GM12801 (cell line): ENCODE results near the gene DFFB.

Experiments used
- TF ChIP-seq, protein P1 (sequence below): IDR thresholded peaks from one replicate; pipeline ENCODE4 v1.5.1; 2011; ENCODE audit warnings: control low read depth; ENCODE audit not compliant: insufficient read length; ENCODE audit errors: extremely low read depth

DFFB gene

DNA sequence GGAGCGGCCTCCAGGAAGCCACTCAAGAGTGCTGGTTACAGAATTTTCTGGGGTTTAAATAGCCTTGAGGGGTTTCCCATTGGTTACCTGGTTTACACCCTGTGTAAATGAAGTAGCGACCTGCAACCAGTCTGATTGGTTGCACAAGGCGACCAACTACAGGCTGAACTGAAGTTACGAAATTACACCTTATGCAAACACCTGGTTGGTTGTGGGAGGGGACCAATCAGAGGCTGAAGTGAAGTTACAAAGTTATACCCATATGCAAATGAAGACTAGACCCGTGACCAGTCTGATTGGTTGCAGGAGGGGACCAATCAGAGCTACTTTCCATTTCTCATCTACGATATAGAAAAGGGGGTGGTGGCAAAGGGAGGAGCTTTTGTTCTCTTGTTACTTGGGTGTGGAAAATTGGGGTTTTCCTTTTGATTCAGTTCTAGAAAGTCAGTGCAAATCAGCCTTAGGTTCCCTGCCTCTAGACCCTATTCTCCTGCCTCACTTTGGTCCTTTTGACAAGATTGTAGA, 65.0 kb downstream of the DFFB start:
- TF ChIP-seq, protein P1, sequence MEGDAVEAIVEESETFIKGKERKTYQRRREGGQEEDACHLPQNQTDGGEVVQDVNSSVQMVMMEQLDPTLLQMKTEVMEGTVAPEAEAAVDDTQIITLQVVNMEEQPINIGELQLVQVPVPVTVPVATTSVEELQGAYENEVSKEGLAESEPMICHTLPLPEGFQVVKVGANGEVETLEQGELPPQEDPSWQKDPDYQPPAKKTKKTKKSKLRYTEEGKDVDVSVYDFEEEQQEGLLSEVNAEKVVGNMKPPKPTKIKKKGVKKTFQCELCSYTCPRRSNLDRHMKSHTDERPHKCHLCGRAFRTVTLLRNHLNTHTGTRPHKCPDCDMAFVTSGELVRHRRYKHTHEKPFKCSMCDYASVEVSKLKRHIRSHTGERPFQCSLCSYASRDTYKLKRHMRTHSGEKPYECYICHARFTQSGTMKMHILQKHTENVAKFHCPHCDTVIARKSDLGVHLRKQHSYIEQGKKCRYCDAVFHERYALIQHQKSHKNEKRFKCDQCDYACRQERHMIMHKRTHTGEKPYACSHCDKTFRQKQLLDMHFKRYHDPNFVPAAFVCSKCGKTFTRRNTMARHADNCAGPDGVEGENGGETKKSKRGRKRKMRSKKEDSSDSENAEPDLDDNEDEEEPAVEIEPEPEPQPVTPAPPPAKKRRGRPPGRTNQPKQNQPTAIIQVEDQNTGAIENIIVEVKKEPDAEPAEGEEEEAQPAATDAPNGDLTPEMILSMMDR = no peak

DNA sequence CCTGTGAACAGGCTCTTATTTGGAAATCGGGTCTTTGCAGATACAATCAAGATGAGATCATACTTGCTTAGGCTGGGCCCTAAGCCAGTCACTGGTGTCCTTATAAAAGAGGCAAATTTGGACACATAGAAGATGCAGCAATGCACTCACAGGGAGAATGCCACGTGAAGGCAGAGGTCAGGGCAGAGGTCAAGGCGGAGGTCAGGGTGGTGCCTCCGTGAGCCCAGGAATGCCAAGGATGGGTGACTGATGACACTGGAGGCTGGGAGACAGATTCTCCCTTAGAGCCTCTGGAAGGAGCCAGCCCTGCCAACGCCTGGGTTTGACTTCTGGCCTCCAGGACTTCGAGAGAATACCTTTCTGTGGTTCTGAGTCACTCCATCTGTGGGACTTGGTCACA, 65.6 kb downstream of the DFFB start:
- TF ChIP-seq, protein P1 = no peak

DNA sequence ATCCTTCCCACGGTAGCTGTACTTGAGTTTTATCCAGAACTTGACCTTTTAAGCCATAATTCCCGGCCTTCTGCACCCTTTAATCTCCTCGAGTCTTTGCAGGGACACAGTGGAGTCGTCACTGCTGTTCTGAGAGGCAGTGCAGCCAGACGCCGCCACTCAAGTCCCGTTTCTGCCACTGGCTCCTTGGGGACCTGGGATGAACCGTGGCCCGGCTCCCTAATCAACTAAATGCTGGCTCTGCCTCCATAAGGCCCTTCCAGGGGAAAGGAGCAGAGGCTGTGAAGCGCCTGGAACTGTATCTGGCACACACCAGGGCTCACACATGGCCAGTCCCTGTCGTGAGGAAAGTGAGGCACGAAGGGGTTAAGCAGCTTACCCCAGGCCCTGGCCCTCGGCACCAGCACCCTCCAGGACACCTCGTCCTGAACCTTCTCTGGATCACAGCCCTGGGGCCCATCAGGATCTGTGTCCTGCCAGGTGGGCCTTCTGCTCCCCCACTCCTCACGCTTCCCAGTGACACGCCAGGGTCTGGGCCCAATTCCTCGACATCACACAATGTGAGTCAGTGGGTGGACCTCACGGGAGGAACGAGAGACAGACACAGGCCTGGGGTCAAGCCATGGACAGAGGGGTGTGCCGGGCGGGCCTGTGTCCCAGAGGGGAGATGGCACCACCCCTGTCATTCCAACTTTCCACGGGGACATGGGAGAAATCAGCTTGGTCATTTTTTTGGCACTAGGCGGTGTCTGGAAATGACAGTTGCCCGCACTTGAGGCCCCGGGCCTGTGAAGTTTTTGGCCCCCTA, 66.3 kb downstream of the DFFB start:
- TF ChIP-seq, protein P1 = no peak

DNA sequence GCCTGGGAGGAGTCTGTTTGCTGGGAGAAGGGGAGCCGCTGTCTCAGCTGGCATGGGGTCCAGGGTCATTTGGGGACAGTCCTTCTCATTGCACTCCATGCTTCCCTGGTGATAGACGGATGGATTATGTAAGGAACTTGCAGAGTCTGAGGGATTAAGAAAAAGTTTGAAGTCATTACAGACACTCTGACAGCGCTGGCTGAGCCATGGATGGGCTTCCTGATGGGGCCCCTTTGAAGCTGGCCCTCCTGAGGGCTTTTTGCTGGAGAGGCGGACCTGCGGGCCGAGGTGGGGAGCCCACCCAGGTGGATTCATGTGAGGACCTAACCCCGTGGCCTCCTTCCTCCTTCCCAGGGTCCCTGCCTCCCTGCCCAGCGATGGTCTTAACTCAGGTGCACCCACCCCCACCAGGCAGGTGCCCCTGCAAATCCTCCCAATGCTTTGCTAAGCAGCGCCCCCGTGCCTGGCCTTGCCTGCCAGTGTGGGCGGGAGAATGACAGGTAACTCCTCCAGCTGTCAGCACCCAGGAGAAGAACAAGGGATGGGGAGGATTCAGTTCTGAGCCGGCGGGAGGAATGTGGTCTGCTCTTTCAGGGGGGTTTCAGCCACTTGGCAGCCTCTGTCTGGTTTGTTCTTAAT, 67.0 kb downstream of the DFFB start:
- TF ChIP-seq, protein P1 = no peak

DNA sequence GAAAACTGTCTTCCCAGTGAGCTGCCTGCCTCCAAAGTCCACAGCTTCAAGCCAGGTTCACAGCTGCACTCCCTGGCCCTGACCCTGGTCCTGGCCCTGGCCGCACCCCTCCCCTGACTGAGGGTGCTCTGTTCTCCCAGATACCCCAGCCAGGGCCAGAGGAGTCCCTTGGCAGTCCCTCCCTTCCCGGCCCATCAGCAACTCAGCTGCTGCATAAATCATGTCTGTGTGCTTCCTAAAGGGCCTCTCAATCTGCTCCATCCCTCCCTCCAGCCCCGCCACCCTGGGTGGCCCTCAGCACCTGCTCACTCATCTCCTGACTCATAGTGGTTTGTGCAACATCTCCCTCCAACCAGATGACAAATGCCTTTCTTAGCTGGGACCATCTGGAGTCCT, 67.5 kb downstream of the DFFB start:
- TF ChIP-seq, protein P1 = no peak

DNA sequence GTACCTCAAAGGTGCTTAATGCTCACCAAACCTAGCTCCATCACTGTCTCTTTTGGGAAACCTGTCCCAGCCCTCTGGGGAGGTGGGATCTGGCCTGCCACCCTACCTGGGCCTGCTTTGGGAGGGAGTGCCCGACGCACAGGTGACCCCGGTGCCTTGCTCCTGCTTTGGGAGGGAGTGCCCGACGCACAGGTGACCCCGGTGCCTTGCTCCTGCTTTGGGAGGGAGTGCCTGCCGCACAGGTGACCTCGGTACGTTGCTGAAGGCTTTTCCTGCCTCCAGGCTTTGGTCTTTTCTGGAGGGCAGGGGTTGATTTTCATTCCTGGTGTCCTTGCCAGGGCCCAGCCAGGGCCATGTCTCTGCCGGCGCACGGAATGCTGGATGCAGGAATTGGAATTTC, 68.0 kb downstream of the DFFB start:
- TF ChIP-seq, protein P1 = no peak

DNA sequence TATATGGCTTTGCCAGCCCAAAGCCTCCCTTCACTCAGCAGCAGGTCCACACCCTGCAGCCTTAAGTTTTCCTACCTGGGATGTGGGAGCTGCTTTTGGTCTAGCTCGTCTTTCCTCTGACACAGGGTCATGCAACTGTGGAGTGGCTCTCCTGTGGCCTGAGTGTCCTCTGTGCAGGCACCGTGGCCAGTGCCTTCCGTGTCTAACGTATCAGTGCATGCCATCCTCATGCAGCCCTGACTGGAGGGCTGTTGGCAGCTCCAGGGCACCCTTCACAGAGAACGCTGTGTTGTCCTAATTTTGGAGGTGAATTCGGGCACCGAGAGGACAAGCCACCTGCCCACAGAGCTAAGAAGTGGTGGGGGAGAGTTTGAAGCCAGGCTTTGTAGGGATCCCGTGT, 68.5 kb downstream of the DFFB start:
- TF ChIP-seq, protein P1 = no peak
